GM21367 (cell line): Measurements from ENCODE around the gene PRDM16.
"Not testable (repeated sequence)": the region's sequence is repeated elsewhere in the genome, so short reads cannot be mapped to it uniquely, and the experiment has no call there.

Experiments used
- ATAC-seq: cut with Tn5 transposase; IDR thresholded peaks from one replicate; pipeline ENCODE4 v1.9.1; 2021; ENCODE audit not compliant: unreplicated experiment

PRDM16 gene

GRCh38 chr1:3159121-3159520 is 90.1 kb downstream of the PRDM16 start:
- ATAC-seq = no peak

GRCh38 chr1:3159996-3160395 is 91.0 kb downstream of the PRDM16 start:
- ATAC-seq = no peak

GRCh38 chr1:3160647-3161145 is 91.7 kb downstream of the PRDM16 start:
- no peak for ATAC-seq

DNA sequence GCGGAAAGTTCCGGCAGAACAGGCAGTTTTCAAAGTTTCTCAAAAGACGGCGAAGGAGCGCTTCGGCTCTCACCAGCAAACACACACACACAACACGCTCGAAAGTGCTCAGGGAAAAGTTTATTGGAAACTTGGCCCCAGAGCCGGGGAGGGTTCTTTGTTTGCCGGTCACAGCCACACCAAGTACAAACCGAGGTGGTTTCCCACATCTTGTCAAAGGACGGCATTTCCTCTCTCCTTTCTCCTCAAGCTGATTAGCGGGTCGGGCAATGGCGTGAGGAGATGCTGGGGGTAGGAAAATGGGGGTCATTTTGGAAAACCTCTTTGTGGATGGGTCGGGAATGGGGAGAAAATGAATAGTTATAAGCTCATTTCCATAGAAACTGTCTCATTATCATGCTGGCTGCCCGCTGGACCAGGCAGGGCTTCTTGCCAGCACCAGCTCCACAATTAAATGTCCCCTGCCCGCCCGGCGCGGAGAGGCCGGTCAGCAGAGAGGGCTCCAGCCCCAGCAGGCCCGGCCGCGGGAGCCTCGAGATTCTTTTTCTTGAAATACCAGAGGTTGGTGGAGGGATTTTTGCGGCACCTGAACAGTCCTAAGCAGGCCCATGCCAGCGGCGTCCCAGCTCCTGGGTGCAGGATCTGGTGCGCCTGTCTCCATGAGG is 92.3 kb downstream of the PRDM16 start:
- no peak for ATAC-seq

DNA sequence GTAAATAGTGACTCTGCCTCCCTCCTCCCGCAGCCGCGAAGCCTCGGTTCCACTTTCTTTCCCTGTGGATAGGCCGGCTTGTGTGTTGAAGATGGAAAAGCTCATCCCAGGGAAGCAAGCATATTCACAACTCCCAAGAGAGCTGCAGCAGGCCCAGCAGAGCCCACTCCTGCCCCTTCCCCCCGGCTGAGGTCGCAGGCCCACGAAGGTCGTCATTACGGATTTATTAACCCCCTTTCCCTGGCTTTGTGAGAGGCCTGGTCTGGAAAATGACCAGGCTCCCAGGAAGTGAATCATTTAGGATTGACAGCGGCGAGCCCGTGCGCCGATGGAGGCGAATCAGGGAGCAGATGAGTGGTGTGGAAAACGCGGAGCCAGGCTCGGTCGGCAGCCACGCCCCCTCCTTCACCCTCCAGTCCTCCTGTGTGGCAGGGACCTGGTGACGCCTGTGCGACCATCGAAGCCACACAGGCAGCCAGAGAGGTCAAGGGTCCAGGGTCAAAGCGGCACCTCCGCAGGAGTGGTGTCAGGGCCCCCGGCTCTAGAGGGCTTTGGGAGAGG is 93.4 kb downstream of the PRDM16 start:
- no peak for ATAC-seq

DNA sequence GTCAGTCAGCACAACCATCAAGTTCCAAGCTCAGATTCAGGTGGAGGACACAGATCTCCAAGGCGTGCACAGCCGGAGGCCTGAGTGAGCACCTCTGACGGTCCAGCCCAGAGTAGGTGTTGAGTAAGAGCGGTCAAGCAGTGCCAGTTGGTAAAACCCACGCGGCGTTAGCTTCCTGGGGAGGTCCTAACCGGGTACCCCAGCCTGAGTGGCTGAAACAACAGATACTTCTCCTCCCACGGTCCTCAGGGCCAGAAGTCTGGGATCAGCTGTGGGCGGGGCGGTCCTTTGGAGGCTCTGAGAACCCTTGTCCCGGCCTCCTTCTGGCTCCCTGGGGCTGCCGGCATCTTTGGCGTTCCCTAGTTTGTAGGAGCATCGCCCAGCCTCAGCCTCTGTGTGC is 94.4 kb downstream of the PRDM16 start:
- ATAC-seq = no peak

GRCh38 chr1:3164671-3165070 is 95.7 kb downstream of the PRDM16 start:
- no peak for ATAC-seq

- ATAC-seq = not testable (repeated sequence)
Observed at GRCh38 chr1:3165189-3165588, 96.2 kb downstream of the PRDM16 start.

DNA sequence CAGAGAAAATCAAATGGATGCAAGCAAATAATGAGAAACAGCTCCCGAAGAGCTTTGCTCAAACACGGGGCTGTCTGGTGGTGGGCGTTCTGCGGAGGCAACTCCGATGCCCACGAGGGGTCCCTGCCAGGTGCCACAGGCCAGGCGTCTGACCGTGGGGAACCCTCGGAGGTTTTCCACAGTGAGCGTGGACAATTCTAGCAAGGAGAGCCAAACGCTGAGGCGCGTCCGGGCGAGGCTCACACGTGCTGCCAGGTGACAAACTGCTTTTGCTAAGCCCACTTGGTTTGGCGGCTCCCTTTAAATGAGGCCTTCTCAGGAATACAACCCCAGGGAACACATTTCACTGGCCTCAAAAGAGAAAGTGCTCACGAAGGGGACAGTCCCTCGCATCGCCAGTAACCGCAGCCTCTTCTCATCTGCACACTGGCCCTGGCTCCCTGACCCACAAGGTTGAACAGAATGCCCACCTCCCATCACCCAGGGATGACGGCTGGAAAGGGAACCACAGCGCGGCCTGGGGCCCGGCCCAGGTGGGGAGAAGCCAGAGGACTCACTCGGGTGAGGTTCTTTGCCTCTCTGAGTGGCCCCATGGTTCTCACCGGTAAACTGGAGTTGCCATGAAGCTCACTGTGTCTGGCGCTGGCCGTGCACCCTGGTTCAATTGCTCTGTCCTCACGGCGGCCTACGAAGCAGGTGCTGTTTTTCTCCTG is 97.4 kb downstream of the PRDM16 start:
- ATAC-seq = no peak

DNA sequence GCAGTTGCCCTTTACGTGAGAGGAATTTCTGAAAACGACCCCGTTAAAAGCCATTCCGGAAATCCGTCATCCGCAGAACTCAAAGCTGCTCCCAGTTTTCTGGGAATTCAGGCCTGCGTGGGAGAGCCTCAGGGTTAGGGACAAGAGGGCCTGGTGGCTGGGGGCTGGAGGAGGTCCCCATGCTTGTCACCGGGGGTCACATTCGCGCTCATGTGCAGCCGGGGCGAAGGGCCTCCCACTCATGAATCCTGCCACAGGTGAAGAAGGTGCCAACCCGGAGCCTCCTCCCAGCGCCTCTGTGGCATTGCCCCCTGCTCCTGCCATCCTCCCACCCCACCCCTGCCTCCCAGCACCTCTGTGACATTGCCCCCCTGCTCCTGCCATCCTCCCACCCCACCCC is 98.3 kb downstream of the PRDM16 start:
- ATAC-seq = no peak

DNA sequence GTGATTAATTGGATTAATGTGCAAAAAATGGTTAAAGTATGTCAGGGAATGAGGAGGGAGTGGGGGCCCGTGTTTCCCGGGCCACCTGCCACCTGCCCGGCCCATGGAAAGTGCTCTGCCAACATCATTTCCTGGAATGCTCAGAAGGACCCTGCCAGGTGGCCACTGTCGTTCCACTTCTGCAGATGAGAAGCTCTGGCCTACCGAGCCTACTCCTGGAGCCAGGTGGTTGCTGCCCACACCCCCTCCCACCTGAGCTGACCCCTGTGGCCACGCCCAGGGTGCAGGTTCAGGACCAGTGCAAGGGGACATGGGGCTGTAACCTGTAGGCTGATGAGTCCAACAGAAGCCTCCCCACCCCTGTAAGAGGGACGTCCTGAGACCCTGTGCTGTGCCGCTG is 99.7 kb downstream of the PRDM16 start:
- no peak for ATAC-seq

DNA sequence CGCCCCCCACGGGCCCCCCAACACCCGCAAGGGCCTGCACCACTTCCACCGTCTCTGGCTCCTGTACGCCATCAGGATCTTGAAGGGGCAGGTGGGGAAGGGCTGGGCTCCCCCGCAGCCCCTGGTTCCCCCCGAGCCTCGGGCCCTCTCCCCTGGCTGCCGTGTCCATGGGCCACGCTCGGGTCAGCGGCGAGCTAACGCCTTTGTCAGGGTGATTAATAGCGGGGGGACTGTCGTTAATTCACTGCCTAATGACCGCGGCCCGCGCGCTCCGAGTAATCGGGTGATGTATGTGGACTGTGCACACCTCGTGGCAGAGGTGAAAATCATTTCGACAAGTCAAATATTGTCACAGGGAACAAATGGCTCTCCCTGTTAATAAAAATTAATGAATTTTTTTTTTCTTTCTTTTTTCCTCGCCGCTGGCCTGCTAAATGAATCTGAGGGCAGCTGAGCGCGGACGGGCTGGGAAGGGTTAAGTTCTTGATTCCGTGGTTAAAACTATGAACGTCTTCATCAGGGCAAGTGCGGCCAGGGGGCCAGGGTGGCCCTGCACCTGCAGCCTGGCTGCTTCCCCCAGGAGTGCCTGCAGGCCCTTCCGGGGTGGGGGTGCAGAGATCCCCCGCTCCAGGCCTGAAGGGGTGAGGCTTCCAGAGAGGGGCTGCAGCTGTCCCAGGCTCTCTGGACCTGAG is 100.8 kb downstream of the PRDM16 start:
- ATAC-seq = no peak

DNA sequence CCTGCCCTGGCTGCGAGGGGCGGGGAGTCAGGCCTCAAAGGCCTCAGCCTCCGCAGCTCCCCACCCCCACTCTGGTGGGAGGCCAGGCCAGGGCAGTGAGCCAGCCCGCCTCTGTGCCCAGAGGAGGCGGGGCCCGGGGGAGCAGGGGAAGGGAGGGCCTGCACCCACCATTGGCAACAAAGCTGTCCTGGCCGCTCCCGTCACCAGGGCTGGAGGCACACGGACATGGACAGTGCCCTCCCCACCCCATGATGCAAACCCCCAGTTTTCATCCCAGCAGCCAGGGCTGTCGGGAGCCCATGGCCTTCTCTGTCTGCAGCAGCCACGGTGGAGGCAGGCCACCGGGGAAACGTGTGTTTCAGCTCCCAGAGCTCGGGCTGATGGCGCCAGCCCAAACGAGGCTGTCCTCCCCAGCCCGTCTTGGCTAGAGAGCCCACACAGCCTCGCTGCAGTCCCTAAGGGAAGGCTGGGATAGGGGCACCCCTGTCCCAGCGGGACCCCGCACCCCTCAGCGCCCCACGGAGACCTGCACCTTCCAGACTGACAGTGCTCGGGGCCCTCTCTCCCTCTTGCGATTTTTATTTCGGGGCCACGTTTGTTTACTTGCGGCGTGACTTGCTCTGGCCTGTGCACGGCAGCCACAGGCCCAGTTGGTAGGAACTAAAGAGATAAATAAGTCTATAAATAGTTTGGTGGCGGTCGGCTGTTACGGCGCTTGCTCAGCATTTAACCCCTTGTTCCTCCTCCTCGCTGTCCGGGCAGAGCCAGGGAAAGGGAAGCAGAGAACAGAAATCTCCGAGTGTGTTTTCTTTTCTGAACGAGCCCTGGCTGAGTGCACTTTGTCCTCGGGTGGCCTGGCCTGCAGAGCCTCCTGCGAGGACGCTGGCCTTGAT is 101.8 kb downstream of the PRDM16 start:
- no peak for ATAC-seq

GRCh38 chr1:3171761-3172160 is 102.8 kb downstream of the PRDM16 start:
- no peak for ATAC-seq

GRCh38 chr1:3172431-3173380 is 103.7 kb downstream of the PRDM16 start:
- no peak for ATAC-seq

DNA sequence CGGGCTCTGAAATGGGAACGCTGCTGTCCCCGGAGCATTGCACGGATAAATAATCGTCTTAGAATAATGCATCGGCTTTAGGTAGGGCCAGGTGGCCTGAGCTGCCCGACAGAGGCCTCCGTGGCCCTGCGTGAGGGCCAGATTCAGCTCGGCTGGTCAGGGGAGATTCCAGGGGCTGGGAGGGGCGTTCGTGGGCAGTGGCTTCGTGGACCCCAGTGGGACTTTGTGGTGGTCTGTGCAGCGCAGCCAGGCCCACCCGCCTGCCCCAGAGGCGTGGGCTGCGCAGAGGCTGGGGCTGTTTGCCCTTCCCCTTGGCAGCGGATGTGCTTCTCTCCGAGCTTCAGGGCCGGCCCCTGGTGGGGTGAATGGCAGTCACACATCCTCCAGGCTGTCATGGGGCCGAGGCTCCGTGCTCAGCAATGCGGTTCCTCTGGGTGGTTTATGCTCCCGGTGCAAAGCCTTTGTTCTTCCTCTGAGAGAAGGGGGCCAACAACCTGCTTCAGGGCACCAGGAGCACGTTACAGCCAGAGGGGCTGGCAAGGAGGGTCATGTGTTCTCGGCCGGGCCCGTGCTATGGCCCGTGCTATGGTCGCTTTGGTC is 104.5 kb downstream of the PRDM16 start:
- ATAC-seq = no peak

GRCh38 chr1:3174487-3175247 is 105.7 kb downstream of the PRDM16 start:
- ATAC-seq = no peak

GRCh38 chr1:3175486-3175885 is 106.5 kb downstream of the PRDM16 start:
- no peak for ATAC-seq
